ENCODE measurements around the gene SMKR1.
"Not testable (repeated sequence)": the region's sequence is repeated elsewhere in the genome, so short reads cannot be mapped to it uniquely, and the experiment has no call there.

SMKR1 gene

DNA sequence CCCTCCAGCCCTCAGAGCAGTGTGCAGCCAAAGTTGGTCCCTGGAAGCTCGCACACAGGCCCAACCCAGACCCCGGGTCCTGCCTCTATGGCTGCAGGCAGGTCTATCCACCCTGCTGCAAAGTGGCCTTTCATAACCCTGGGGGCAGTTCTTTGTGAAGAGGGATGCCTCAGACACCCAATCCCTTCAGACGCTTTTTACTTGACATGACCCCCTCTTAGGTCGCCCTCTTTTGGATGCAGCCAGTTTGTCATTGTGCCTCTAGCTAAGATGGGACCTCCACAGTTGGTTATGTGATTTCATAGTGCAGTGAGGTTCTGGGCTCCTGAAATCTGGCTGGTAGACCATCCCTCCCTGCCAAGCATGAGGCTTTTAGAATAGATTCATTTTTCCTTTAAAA lies 27.3 kb downstream of the SMKR1 start:
- DNase-seq (ENCODE audit: low spot score) = no peak

DNA sequence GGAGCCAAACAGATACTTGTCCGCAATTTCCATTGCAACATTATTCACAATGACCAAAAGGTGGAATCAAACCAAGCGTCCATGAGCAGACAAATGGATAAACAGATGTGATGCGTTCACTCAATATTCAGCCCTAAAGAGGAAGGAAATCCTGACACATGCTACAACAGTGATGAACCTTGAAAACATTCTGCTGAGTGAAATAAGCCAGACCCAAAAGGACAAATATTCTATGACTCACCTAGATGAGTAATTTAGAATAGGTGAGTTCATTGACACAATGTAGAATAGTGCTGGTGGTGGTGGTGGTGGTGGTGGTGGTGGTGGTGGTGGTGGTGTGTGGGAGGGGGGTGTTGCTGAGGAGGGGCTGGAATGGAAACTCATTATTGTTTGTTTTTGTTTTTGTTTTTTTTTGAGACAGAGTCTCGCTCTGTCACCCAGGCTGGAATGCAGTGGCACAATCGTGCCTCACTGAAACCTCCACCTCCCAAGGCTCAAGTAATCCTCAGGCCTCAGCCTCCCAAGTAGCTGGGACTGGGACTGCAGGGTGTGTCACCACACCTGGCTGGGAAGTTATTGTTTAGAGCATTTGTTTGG lies 28.6 kb downstream of the SMKR1 start:
- DNase-seq (ENCODE audit: low spot score) = peak; percentile 47

DNA sequence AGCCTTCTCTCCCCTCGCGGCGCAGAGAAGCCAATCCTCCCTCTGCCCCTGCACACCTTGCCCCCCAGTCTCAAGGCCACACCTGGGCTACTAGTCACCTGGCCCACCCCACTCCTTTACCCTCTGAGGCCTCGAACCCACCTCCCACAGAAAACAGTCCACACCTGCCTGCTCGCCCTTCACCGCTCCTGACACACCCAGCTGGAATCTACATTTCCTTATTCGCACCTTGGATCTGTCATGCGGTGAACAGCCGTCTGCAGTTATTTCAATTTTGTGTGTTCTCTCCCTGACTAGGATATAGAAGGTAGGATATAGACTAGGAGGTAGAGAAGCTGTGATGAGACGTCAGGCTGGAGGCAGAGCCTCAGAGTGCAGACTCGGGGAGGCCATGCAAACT lies 29.4 kb downstream of the SMKR1 start:
- no peak for DNase-seq (ENCODE audit: low spot score)

DNA sequence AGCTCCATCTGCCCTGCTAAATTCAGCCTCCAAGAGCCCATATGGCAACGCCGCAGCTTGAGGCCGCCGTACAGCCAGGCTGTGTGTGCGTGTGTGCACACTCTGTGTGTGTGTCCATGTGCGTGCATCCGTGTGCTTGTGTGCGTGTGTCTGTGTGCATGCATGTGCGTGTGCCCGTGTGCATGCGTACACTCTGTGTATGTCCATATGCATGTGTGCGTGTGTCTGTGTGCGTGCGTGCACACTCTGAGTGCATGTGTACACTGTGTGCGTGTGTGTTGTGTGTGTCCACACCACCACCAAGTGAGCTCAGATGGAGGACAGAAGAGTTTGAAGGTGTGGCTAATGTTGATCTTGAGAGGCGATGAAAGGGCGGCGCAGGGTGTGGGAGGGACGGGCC lies 30.0 kb downstream of the SMKR1 start:
- DNase-seq (ENCODE audit: low spot score) = no peak

DNA sequence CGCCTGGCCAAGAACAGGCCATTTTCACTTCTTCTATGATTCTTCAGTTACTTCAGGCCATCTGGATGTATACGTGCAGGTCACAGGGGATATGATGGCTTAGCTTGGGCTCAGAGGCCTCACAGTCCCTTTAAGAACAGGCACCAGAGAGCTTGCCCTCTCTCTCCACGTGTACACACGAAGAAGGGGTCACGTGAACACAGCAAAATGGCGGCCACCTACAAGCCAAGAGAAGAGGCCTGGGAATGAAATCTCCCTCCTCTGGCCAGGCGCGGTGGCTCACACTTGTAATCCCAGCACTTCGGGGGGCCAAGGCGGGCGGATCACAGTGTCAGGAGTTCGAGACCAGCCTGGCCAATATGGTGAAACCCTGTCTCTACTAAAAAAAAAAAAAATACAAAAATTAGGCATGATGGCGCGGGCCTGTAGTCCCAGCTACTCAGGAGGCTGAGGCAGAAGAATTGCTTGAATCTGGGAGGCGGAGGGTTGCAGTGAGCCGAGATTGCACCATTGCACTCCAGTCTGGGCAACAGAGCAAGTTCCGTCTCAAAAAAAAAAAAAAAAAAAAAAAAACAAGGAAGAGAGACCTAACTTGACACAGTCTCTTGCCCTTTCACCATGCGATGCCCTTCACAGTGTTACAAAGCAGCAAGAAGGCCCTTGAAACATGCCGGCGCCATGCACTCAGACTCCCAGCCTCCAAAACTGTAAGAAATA lies 32.4 kb downstream of the SMKR1 start:
- DNase-seq (ENCODE audit: low spot score) = not testable (repeated sequence)

DNA sequence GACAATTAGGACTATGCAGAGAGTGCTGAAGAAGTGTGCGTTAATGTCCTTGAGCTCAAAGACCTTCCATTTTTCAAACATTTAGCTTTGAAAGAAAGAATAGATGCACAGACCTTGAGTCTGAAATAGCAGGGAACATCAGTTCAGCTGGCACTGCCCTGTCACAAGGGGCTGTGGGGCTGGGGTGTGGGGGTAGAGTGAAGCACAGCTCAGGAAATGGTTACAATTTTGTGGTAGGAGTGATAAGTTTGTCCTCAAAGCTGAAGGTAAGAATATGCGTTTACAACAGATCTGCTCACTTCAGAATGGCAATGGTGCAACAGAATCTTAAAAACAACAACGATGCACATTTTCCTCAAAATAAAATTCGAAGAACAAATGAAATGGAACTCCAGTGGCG lies 33.6 kb downstream of the SMKR1 start:
- peak; percentile 40 for DNase-seq (ENCODE audit: low spot score)

DNA sequence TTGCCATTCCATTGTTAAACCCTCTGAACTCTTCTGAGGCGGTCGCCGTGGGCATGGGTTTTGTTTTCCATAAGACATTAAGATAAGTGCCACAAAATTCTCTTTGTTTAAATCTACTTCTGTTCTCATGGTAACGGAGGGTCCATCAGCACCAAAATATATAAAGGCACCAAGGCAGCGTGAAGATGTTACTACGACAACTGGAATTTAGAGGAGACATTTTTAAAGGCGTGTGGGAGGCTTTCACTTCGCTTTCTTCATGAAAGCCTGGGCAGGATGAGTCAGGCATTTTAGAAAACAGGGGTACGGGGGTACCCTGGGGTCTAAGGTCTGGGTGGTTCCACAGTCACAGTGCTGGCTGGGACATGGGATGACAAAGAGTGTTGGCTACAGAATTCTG lies 34.0 kb downstream of the SMKR1 start:
- peak; percentile 9 for DNase-seq (ENCODE audit: low spot score)

DNA sequence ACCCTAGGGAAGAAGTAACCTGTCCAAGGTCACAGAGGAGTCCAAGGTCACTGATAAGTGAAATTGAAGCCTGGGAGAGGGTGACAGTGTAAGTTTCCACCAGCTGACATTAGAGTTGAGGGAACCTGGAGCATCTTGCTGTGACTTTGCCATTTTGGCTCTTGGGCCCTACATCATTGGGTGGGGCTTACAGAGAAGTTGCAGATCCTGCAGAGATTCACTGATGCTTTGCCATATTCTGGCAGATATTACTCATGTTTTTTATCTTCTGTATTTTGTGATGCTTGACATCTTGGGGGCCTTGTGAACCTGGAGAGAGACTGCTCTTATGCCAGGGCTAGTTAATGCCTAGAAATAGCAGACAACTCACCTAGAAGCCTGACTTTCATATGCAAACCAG lies 36.5 kb downstream of the SMKR1 start:
- DNase-seq (ENCODE audit: low spot score) = no peak

DNA sequence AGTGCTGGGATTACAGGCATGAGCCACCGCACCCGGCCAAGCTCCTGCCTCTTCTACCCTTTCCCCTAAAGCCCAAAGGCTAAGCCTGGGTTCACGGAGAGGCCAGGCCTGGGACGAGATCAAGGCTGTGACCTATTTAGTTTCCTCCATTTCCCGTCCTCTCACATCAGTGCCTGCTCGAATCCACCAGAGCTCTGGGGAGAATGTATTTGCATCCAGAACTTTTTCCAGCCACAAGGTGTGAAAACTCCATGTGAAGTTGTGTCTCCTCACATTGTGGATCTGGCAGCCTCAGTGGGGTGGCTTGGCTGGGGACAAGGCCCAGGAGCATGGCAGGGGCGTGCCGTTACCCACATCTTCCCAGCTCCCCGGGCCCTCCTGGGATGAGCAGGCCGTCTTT lies 38.0 kb downstream of the SMKR1 start:
- no peak for DNase-seq (ENCODE audit: low spot score)

DNA sequence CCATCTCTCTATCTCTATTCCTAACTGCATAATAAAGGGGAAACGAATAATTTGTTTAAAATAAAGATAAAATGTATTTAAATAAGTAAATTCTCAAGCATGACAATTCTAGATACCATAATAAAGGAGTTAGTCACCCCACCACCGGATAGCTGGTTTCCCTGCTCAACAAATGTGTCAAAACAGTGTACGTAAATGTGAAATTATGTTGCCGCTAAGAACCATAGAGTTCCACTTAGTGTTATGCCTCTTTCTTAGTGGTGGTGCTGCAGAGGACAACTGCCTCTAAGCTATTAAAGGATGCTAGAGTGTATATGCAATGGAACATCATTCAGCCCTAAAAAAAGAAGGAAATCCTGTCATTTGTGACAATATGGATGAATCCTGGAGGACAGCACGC lies 42.4 kb downstream of the SMKR1 start:
- peak; percentile 11 for DNase-seq (ENCODE audit: low spot score)

DNA sequence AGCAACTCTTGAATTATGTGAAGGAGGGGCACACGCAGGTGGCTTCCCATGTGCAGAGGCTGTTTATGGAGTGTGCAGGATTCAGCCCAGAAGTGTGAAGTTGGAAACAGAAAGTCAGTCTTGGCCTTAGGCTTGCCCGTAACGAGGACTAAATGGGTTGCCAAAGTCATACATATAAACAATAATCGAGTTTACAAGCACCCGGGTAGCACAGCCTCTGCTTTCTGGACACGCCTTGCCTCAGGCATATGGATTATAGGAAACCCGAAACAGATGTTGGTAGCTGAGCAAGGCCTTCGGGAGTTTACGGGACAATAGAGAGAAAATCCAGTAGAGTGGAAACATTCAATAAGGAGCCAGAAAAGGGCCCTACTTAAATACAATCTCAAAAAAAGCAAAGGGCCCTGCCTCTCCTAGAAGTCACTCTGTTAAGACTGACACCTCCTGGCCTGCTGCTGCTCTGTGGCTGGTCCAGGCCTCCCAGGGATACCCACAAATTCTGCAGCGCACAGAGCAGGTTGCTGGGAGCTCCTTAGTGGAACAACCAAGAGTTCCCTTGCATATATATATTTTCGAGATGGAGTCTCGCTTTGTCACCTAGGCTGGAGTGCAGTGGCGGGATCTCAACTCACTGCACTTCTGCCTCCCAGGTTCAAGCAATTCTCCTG lies 48.5 kb downstream of the SMKR1 start:
- DNase-seq (ENCODE audit: low spot score) = no peak

DNA sequence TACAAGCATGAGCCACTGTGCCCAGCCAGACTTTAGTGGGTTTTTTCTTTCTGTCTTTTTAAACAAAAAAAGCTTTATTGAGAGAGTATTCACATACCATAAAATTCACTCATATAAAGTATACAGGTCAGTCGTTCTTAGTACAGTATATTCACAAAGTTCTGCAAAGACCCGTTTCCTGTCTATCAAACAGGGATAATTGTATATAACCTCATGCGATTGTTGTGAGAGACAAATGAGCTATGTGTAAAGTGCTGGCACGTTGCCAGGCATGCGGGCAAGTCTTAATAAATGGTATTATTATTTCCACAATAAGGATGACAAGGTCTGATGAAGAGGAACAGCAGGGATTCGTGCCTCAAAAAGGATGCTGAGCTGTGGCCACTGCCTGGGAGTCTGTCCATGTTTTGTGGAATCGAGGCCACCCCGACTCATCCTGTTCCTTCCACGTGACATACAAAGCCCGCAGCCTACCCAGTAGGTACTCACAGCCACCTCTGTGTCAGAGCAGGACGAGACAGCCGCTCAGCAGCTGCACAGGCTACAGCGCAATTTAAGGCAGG lies 51.6 kb downstream of the SMKR1 start:
- DNase-seq (ENCODE audit: low spot score) = peak; percentile 50

DNA sequence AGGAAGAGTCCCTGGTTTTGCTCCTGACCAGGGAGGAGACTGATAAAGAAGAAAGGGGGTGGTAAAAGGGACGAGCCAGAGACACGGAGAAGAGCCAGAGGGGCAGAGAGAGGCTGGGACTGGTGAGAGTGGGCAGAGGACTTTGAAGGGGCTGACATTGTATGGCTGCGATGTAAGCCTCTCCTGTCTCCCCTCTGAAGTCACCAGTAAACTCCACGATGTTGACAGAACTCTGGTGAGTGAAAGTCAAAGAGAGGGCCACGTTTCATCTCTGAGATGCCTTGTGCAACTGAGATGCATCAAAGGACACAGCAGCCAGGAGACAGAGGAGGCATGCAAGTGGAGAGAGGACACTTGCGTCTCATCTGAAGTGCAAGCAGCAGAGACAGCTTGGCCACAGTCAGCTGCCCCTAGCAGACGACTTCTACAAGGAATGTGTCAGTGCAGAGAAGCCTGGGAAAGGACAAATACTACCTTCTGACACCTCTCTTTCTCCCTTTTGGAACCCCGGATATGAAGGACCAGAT lies 54.3 kb downstream of the SMKR1 start:
- no peak for DNase-seq (ENCODE audit: low spot score)

DNA sequence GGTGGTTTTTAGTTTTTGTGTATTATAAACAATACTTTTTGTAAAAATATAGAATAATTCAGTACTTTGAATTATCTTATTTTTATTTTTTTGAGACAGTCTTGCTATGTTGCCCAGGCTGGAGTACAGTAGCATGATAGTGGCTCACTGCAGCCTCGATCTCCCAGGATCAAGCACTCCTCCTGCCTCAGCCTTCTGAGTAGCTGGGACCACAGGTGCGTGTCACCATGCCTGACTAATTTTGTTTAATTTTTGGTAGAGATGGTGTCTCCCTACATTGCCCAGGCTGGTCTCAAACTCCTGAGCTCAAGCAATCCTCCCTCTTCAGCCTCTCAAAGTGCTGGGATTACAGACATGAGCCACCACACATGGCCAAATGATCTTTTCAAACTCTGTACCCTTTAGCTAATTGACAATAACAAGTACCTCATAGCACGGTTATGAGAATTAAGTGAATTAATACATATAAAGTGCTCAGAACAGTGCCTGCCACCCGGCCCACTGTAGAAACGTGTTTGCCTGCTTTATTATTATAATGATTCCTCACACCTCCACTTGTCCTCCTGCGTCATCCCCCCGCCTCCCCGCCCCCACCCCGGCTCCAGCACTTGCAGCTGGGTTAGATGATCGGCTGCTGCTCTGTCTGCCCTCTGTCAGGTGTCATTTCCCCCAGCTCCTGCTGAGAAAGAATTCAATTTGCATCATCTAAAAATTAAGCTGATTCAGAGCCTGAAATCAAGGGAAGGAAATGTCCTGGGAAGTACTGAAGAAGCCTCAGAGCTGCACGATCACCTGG lies 55.6 kb downstream of the SMKR1 start:
- no peak for DNase-seq (ENCODE audit: low spot score)

DNA sequence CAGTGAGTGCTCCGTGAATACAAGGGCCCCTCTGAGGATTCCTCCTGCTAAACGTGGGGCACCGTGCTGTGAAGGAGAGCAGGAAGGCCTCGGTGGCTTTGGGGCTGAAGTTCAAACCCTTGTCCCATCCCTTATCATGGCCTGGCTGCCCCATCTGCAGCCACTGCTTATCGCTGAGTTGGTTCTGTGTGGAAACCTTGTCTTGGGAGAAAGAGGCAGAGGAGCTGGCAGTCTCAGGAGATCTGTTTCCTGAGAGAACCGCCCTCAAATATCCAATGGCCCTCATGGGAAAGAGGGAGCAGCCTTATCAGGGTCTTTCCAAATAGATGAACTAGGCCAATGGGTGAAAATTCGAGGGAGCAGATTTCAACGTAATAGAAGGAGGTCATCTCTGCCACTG lies 57.2 kb downstream of the SMKR1 start:
- DNase-seq (ENCODE audit: low spot score) = no peak

DNA sequence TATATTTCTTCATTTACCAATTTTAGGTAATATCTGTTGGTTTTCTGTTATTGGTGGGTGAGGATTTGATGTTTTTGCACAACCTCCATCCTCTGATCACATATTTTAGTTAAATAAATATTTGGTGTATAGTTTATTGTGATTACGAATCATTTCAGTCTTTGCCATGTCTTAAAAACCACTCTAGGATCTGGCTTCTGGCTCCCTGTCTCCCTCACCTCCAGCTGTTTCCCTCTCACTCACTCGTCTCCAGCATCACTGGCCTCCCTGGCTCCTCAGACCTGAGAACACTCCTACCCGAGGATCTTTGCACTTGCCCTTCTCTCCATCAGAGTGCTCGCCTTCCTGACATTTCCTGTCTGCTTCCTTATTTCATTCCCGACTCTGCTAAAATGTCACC lies 58.5 kb downstream of the SMKR1 start:
- no peak for DNase-seq (ENCODE audit: low spot score)

DNA sequence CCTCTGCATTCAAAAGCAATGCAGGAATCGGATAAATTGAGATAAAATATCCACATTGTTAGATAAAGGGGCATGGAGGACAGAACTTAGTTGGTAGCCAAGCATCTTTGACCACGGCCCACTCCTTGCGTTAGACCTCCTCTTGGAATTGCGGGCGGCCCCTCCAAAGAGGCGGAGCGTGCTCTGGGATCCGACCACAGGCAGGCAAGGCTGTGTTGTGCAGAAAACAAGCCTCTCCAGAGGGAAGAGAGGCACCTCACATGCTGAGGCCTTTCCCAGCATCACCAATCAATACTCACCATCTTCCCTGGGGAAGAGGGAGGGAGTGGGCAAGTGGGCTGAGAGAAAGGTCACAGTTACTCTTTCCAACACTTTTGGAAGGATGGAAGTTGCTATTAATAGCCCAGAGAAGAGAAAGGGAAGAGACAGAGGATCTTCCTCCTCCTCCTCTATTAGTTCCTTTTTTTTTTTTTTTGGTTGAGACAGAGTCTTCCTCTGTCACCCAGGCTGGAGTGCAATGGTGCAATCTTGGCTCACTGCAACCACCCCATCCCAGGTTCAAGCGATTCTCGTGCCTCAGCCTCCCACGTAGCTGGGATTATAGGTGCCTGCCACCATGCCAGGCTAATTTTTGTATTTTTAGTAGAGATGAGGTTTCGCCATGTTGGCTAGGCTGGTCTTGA lies 59.5 kb downstream of the SMKR1 start:
- DNase-seq (ENCODE audit: low spot score) = no peak

All from CD4-positive, alpha-beta T cell treated with Interleukin-2 at 100 ng/mL for 4 hours (primary cell).